Caco-2 (cell line): Measurements from ENCODE around the gene MYO10. TPM values are rescaled to one million over a fixed set of nuclear protein-coding genes. Genes with fewer than 3 reads are reported as not detected.

Experiments
- BruUV-seq: library from RNA; stranded (reverse); fragments of 400-500 nt; replicated peaks from 2 replicates; lab custom pipeline; 2021; lab: Mats Ljungman, UMichigan
- CTCF ChIA-PET: fragments of 300-600 bp; sonication (Branson Sonifier 250); formaldehyde crosslinking; loops from one replicate; lab custom pipeline; 2022; ENCODE audit warnings: antibody characterized with exemption; lab: Charles Lee
- POLR2A ChIA-PET: fragments of 300-600 bp; sonication (Branson Sonifier 250); formaldehyde crosslinking; loops from one replicate; lab custom pipeline; 2022; ENCODE audit warnings: antibody characterized with exemption; lab: Charles Lee
- DNase-seq, 2 experiments: peaks; one replicate each; pipeline versions ENCODE4 v3.0.0 to v3.0.0-alpha.2; 2020 to 2022
- H3K27me3 ChIP-seq: replicated peaks from 2 replicates; pipeline ENCODE4 v1.6.0; 2011; ENCODE audit warnings: low read length; ENCODE audit not compliant: control insufficient read depth, insufficient read depth
- H3K36me3 ChIP-seq: 2 replicates; pipeline ENCODE4 v1.5.1; 2011; ENCODE audit warnings: low read length; ENCODE audit not compliant: control insufficient read depth, insufficient read depth
- H3K4me1 ChIP-seq: fragments of 250-450 bp; sonication (Bioruptor Pico); 2 replicates; pipeline ENCODE4 v1.5.1; 2020; ENCODE audit warnings: mild to moderate bottlenecking
- H3K4me3 ChIP-seq: 2 replicates; pipeline ENCODE4 v1.5.1; 2011; ENCODE audit warnings: low read depth, mild to moderate bottlenecking, control low read depth, low read length
- H3K9me3 ChIP-seq: fragments of 250-450 bp; sonication (Bioruptor Pico); 2 replicates; pipeline ENCODE4 v1.5.1; 2020; ENCODE audit warnings: mild to moderate bottlenecking, moderate library complexity
- H3K27ac Mint-ChIP-seq: one replicate; pipeline ENCODE4 v1.8.0; 2022; ENCODE audit warnings: mixed read lengths; ENCODE audit not compliant: unreplicated experiment
- H3K27me3 Mint-ChIP-seq: one replicate; pipeline ENCODE4 v1.8.0; 2022; ENCODE audit warnings: mixed read lengths; ENCODE audit not compliant: insufficient read depth, unreplicated experiment
- H3K36me3 Mint-ChIP-seq: one replicate; pipeline ENCODE4 v1.8.0; 2022; ENCODE audit warnings: mild to moderate bottlenecking, mixed read lengths; ENCODE audit not compliant: insufficient read depth, unreplicated experiment
- H3K4me1 Mint-ChIP-seq: one replicate; pipeline ENCODE4 v1.8.0; 2022; ENCODE audit warnings: low read depth, mixed read lengths; ENCODE audit not compliant: unreplicated experiment
- H3K4me3 Mint-ChIP-seq: one replicate; pipeline ENCODE4 v1.8.0; 2022; ENCODE audit warnings: mild to moderate bottlenecking, moderate library complexity, mixed read lengths; ENCODE audit not compliant: unreplicated experiment
- H3K9me3 Mint-ChIP-seq: one replicate; pipeline ENCODE4 v1.8.0; 2022; ENCODE audit warnings: mixed read lengths; ENCODE audit not compliant: unreplicated experiment
- CTCF ChIP-seq, 2 experiments: fragments of 200-600 bp in 1 of 2; IDR thresholded peaks; 1 replicate in 1 of 2; 2 replicates in 1 of 2; pipeline versions ENCODE4 v1.5.1 to v1.8.0; 2011 to 2022; ENCODE audit warnings: antibody characterized with exemption in 1 of 2, control low read depth in 1 of 2, inconsistent platforms in 1 of 2, low read depth in 1 of 2, low read length in 1 of 2, mild to moderate bottlenecking in 1 of 2, moderate library complexity in 1 of 2; ENCODE audit not compliant: insufficient read depth in 1 of 2, severe bottlenecking in 1 of 2, unreplicated experiment in 1 of 2
- intact Hi-C: fragments of 100-400 bp; cut with micrococcal nuclease; formaldehyde crosslinking; loops from one replicate; pipeline ENCODE4 v1.10.0; 2022; ENCODE audit not compliant: unreplicated experiment
- total RNA-seq: library from RNA; stranded (reverse); gene quantifications from 2 replicates; pipeline ENCODE4 v1.2.3, GENCODE V29; 2022

MYO10 gene
- total RNA-seq, 1 experiment from 2014 or later = 67.6 TPM

DNA sequence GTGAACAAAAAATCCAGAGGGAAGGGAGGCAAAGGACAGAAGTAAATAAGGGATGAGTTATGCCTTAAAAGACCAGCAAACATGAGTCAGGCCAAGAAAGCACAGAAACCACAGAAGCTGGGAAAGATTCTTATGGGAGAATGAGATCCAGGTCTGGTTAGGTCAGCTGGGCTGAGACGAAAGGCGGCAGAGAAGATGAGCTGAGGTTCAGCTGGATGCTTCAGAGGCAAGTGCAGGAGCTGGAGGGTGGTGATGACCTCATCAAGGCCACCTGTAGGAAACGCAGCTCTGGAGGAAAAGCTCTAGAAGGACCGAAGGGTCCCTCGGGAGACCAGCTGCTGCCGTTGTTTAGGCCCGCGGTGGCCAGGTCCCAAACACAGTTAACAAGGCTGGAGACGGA is 152.0 kb downstream of the MYO10 start:
- no TSS peak for BruUV-seq
- peaks cover 4% of the 10 kb centered on the region; the same call in 1 of the 2 replicates for H3K36me3 ChIP-seq

DNA sequence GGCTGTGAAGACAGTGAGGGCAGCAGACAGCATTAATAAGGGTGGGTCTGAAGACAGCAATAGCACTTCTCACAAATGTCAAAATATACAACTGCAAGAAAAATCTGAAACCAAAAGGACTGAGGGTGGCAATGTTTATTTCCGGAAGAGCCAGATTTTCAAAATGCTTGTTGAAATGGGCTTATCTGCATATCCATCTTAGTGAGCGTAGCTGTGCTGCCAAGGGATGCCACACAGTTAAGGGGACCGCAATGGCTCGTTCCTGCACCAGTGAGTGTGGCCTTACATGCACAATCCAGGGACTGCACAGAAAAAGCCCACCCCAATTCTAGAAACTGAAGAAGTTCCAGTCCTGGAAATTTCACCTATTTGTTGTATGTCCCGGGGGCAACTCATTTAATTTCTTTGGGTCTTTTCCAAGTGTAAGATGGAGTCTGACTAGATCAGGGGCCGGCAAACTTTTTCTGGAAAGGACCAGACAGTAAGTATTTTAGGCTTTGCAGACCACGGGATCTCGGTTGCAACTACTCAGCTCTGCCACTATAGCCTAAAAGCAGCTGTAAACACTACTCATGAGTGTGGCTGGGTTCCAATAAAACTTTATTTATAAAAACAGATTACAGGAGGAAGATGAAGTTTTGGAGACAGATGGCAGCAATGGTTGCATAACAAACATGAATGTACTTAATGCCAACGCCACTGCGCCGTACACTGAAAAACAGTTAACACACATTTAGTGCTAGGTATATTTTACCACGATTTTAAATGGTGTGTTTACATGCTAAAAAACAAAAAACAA is 154.1 kb downstream of the MYO10 start:
- no TSS peak for BruUV-seq
- no peaks in the 10 kb centered on the region for H3K9me3 ChIP-seq
- ChIA-PET CTCF (no interaction called here), POLR2A (no interaction called here)
- Mint-ChIP-seq H3K27ac (no peak overlapping the region), H3K4me1 (peaks cover 6% of the 10 kb centered on the region), H3K4me3 (no peak overlapping the region), H3K36me3 (peaks cover 84% of the 10 kb centered on the region), H3K9me3 (no peaks in the 10 kb centered on the region), H3K27me3 (no peaks in the 10 kb centered on the region)
- no peak overlapping the region for H3K4me3 ChIP-seq
- H3K4me1 ChIP-seq = no peaks in the 10 kb centered on the region
- intact Hi-C loops = no loop called here
- no peaks in the 10 kb centered on the region for H3K27me3 ChIP-seq
- no peak for DNase-seq
- TF ChIP-seq CTCF (IDR thresholded peaks at IDR 0.05; ENCODE audit: insufficient read depth in 1 of 2, low read depth in 1 of 2, low read length in 1 of 2, severe bottlenecking in 1 of 2, unreplicated experiment in 1 of 2) = no peak
- 0 out of 2 replicates have a peak, but pooled peaks cover 2% of the 10 kb centered on the region for H3K36me3 ChIP-seq

More for the DNA sequence above, 152.0 kb downstream of the MYO10 start:
- Histone ChIP-seq H3K9me3 (no peaks in the 10 kb centered on the region), H3K4me1 (no peaks in the 10 kb centered on the region), H3K27me3 (no peaks in the 10 kb centered on the region), H3K4me3 (no peak overlapping the region)
- intact Hi-C loops = no loop called here
- H3K27ac Mint-ChIP-seq = peak overlapping the region; percentile 11
- H3K36me3 Mint-ChIP-seq = peaks cover 78% of the 10 kb centered on the region
- H3K4me3 Mint-ChIP-seq = no peak overlapping the region
- H3K4me1 Mint-ChIP-seq = peaks cover 6% of the 10 kb centered on the region
- H3K9me3 Mint-ChIP-seq = no peaks in the 10 kb centered on the region
- TF ChIP-seq CTCF (IDR thresholded peaks at IDR 0.05; ENCODE audit: insufficient read depth in 1 of 2, low read depth in 1 of 2, low read length in 1 of 2, severe bottlenecking in 1 of 2, unreplicated experiment in 1 of 2) = no peak
- ChIA-PET POLR2A (no interaction called here), CTCF (no interaction called here)
- no peaks in the 10 kb centered on the region for H3K27me3 Mint-ChIP-seq
- no peak for DNase-seq

DNA sequence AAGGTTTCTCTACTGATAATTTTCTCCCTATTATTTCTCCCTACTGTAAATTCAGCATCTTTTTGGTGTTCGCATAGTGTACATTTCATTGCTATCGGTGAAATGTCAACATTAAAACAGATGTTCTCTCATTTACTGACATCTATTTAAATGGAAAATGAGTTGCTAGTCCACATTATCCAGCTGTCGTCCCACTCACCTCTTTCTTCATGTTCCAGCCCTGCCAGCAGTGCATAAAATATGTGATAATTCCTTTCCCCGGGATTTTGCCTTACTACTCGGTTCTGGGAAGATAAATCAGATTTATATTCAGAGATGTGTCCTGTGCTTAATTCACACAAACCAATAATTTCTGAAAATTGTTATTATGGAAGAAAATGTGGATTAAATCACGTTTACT is 155.8 kb downstream of the MYO10 start:
- POLR2A ChIA-PET = no interaction called here
- no peak for TF ChIP-seq CTCF (IDR thresholded peaks at IDR 0.05; ENCODE audit: insufficient read depth in 1 of 2, low read depth in 1 of 2, low read length in 1 of 2, severe bottlenecking in 1 of 2, unreplicated experiment in 1 of 2)
- Histone ChIP-seq H3K4me3 (no peak overlapping the region), H3K36me3 (0 out of 2 replicates have a peak, but pooled peaks cover 2% of the 10 kb centered on the region), H3K27me3 (no peaks in the 10 kb centered on the region), H3K4me1 (no peaks in the 10 kb centered on the region), H3K9me3 (no peaks in the 10 kb centered on the region)
- no peak overlapping the region for H3K4me3 Mint-ChIP-seq
- intact Hi-C loops = no loop called here
- no peak for DNase-seq
- H3K36me3 Mint-ChIP-seq = peaks cover 88% of the 10 kb centered on the region
- CTCF ChIA-PET = no interaction called here
- no peak overlapping the region for H3K27ac Mint-ChIP-seq
- no peaks in the 10 kb centered on the region for H3K9me3 Mint-ChIP-seq
- BruUV-seq = no TSS peak
- H3K4me1 Mint-ChIP-seq = peaks cover 6% of the 10 kb centered on the region
- H3K27me3 Mint-ChIP-seq = no peaks in the 10 kb centered on the region
